Dermis blood vessel endothelial cell (primary cell): ENCODE measurements around the gene TRMT2A. TPM values are rescaled to one million over a fixed set of nuclear protein-coding genes. Genes with fewer than 3 reads are reported as not detected.
A peak's percentile ranks its signal among the peaks of the same experiment; 100 is the strongest.

Source experiments
- DNase-seq: peaks from one replicate; pipeline ENCODE4 v3.0.0; 2010
- total RNA-seq: library from RNA; depleted of rRNA; stranded (reverse); fragments of >200 nt; gene quantifications from 2 replicates; pipeline ENCODE4 v1.2.3, GENCODE V29; 2014

TRMT2A gene
- total RNA-seq, 1 donor from 2014 or later, result 48.8 TPM

GRCh38 chr22:20116376-20116950 lies 563 bp downstream of the TRMT2A start:
- DNase-seq, result no peak

- DNase-seq, result no peak
These were observed 1.2 kb downstream of the TRMT2A start, which contains the start of gene RANBP1 for GRCh38 chr22:20115691-20116375. RANBP1 (plus strand) TSS chr22:20116104; CDS start chr22:20116185, 81 bp downstream.

DNA sequence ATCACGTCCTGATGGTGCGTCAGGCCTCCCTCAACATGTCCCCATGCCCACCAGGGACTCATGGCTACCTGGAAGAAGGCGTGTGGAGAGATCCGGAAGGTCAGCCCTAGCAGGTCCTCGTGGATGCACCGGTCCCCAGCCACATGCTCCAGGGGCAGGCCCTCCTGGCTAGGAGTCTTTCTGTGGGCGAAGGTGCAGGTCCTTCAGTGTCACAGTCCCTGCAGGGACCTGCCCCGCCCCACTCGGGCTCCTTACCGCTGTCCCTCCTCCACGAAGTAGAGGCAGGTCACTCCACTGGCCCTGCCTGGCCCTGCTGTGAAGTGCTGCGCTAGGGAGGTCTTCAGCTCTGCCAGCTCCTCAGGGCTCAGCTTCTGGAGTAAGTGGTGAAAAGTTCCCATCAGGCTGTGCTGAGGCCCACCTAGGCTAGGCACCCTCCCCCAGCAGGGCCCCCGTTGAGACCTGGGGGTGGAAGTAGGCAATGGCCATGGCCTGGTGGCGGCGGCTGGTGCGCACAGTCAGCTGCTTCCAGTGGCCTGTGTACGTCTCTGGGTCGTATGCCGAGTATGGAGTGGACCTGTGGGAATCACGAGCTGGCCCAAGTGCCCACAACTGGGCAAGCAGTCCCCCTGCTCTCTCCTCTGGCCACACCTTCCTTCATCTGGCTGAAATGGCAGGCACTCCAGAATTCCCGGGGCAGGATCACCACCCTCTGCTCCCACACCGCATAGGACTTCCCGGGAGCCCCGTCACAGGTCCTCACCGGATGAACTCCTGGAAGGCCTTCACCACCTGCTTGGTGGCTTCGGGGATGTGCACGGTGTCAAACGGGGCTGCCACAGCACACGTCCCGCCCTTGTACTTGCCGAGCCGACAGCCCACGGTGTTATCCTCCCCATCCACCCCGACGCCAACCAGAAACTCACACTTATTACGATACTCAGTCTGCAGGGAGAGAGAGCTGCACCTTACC lies 2.2 kb downstream of the TRMT2A start:
- DNase-seq, result no peak

GRCh38 chr22:20113551-20114310 lies 3.3 kb downstream of the TRMT2A start:
- DNase-seq, result no peak

- DNase-seq, result no peak
These were observed 4.2 kb downstream of the TRMT2A start for GRCh38 chr22:20112623-20113511.

DNA sequence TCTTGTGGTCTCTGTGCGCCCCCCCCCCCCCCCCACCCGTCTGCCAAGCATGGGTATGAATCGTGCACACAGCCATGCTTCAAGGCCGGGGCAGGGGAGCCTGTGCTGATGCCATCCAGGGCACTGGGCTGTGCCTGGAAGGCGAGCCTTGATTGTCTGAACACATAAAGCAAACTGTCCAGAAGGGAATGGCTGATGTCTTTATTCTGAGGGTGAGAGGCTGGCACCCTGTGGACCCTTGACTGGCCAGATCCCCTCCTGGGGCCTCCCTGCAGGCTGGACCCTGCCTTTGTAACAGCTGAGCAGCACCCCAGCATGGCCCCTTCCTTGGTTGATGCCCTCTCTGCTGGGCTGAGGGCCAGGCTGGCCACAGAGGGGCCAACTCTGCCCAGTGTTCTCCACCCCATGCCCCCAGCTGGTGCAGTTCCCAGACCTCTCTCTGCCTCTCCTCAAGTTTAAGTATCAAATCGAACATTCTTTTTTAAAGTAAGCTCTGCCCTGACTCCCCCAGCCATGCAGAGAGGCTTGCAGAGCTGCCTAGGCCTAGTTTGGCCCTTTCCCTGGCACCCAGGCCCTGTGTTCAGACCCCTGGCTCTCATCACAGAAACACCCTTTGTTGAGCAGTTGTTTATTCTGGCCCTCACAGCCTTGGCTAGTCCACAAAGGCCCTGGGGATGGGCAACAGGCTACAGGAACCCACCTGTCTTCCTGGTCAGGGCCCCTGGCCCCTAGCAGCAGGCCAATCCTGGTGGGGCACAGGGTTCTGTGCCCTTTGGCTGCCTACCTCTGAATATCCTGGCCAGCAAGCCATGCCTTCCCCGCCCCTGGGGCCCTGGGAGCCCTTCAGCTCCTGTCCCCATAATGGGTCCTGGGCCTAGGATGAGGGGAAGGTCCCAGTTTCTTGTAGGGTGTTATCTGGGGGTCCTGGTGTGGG lies 5.1 kb downstream of the TRMT2A start:
- no peak for DNase-seq

GRCh38 chr22:20111045-20111688 lies 5.9 kb downstream of the TRMT2A start:
- DNase-seq, result peak; percentile 64

GRCh38 chr22:20110359-20110985 lies 6.6 kb downstream of the TRMT2A start:
- DNase-seq, result no peak

GRCh38 chr22:20109411-20110358 lies 7.3 kb downstream of the TRMT2A start:
- DNase-seq, result no peak

- no peak for DNase-seq
These were observed 8.2 kb downstream of the TRMT2A start for GRCh38 chr22:20108757-20109230.

DNA sequence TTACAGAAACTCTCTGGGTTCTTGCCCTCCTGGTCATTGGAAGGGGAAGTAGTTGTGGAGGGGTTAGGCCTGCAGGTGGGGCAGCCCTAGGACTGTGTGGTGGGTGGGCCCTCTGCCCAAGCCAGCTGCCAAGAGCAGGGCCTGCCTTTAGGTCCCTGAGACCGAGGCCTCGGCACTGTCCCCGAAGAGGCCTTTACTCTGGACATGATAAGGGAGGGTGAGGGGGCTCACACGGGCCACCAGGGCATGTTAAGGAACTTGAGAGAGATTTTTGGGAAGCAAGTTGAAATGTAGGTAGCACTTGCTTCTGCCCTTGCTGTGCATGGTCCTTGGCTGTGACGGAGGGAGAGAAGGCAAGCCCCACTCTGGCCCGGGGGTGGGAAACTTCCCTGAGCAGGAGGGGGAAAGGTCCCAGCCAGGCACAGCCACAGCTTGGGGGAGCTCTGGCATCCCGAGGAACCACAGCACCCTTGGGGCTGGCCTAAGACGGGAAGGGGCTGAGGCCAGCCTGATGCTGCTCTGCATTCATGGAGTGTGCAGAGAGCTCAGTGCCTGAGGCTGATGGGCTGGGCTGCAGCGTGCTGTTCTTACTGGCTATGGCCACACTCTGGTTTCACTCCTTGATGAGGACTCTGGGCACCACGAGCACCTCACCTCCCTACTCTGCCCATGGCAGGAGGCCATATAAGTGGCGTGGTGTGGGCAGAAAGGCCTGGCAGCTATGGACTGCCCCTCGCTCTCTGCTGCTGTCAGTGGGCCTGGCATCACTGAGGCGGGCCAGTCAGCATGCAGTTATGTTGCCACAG lies 8.9 kb downstream of the TRMT2A start:
- DNase-seq, result no peak

DNA sequence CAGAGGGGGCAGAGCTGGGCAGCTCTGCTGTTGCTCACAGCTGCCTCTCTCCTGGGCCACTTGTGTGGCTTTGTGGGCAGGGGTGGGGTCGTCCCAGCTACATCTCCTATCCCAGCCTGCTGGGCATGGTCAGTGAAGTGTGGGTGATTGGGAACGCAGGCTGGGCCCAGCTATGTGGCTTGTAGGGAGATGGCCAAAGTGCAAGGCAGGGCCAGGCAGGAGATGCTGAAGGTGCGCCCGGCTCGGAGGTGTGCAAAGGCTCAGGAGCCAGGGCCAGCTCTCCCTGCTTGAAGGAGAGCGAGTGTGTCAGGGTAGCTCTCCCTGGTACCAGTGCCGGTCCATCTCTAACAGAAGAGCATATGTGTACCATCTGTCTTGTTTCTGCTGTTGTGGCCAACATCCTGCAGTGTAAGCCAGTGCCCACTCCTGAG lies 9.5 kb downstream of the TRMT2A start:
- no peak for DNase-seq

DNA sequence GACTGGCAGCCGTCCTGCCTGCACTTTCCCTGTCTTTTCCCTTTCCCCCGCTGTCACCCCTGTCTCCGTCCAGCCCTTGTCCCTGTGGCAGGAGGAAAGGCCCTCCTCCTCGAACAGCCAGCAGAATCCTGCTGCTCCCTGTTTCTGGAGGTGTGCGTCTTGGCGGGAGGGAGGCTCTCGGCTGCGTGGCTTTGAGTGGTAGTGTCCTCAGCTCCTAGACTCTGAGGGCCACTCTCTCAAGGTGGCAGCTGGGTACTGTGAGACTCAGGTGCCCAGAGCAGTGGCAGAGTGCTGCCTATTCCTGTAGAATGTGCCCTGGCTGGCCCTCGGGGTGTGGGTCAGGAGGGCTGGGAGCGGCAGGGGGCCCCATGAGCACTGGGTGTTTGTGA lies 10.2 kb downstream of the TRMT2A start:
- no peak for DNase-seq

DNA sequence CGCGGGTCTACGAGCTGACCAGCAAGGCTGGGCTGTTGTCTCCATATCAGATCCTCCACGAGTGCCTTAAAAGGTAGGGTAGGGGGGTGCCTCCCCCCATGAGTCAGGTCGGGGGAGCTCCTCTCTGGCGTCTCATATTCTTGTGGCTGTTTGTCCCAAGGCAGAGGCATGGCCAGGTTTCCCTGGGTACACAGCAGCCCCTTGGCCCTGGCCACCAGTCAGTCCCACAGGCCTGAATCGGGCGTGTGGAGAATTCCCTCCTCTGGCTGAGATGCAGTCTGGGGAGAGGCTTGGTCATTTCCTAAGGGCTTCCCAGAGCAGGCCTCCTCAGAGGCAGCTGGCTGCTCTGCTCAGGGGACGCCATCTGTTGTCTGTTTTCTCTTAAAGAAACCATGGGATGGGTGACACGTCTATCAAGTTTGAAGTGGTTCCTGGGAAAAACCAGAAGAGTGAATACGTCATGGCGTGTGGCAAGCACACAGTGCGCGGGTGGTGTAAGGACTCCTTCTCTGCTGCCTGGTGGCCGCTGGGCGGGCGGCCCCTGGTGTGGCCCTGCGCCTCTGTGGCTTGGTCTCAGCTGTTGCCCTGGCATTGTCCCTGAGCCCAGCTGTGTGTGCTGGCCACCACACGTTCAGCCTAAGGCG lies 10.7 kb downstream of the TRMT2A start:
- no peak for DNase-seq

- DNase-seq, result no peak
These were observed 11.4 kb downstream of the TRMT2A start for GRCh38 chr22:20105456-20106204.
